ENCODE measurements around the gene BHLHE41.

Gene BHLHE41

GRCh38 chr12:26125400-26126339, 833 bp upstream of the BHLHE41 start:
- Histone ChIP-seq H3K4me3 (ENCODE audit: insufficient read depth in 1 of 2, low read depth in 1 of 2, low read length in 2 of 2) (peak overlapping the region; percentile 79 to 91), H3K9me3 (ENCODE audit: control insufficient read depth, low read length) (no peaks in the 10 kb centered on the region), H3K4me1 (ENCODE audit: control insufficient read depth, insufficient read depth, low read depth, low read length) (peaks cover 5% of the 10 kb centered on the region), H2BK5ac (ENCODE audit: low read depth, low read length, poor library complexity, severe bottlenecking) (peak overlapping the region; percentile 93), H3K27me3 (ENCODE audit: control insufficient read depth in 1 of 2, insufficient read depth in 1 of 2, low read length in 2 of 2) (no peaks in the 10 kb centered on the region), H3K14ac (ENCODE audit: low read length in 2 of 2) (peak overlapping the region in 1 of 2 experiments; percentile 29), H4K8ac (ENCODE audit: low read length) (peak overlapping the region; percentile 85), H3K18ac (ENCODE audit: low read depth in 1 of 2, low read length in 2 of 2) (peak overlapping the region; percentile 92 to 98), H3K36me3 (ENCODE audit: control insufficient read depth in 1 of 2, insufficient read depth in 2 of 2, low read depth in 1 of 2, low read length in 2 of 2) (no peaks in the 10 kb centered on the region), H2AFZ (ENCODE audit: low read depth, low read length) (peak overlapping the region; percentile 60), H3K27ac (ENCODE audit: low read length, poor library complexity, severe bottlenecking) (peak overlapping the region; percentile 90), H3K23ac (ENCODE audit: low read length in 2 of 2) (peak overlapping the region in 1 of 2 experiments; percentile 77), H3K4ac (ENCODE audit: low read depth in 1 of 2, low read length in 2 of 2) (peak overlapping the region; percentile 59 to 81), H4K91ac (ENCODE audit: low read length) (peak overlapping the region; percentile 92), H2AK5ac (ENCODE audit: low read length, severe bottlenecking) (no peak overlapping the region), H3K4me2 (ENCODE audit: low read length, poor library complexity, severe bottlenecking) (peak overlapping the region; percentile 99), H3K9ac (ENCODE audit: low read length) (peak overlapping the region; percentile 98), H2BK15ac (ENCODE audit: low read depth, poor library complexity, severe bottlenecking) (peak overlapping the region; percentile 89), H2BK120ac (ENCODE audit: low read depth, low read length) (peak overlapping the region; percentile 71), H2BK12ac (ENCODE audit: low read length in 2 of 2) (peak overlapping the region; percentile 89 to 93), H3K79me1 (replicated peaks; ENCODE audit: low read length, poor library complexity, severe bottlenecking) (no peaks in the 10 kb centered on the region)
- under 1% methylated on average over 59 of the region's 66 CpGs for WGBS
- DNase-seq = peak; percentile 83

GRCh38 chr12:26123482-26123980, 1.3 kb downstream of the BHLHE41 start:
- Histone ChIP-seq H3K18ac (ENCODE audit: low read depth in 1 of 2, low read length in 2 of 2) (peak overlapping the region in 1 of 2 experiments; percentile 23), H2BK5ac (ENCODE audit: low read depth, low read length, poor library complexity, severe bottlenecking) (no peak overlapping the region), H3K9me3 (ENCODE audit: control insufficient read depth, low read length) (no peaks in the 10 kb centered on the region), H3K23ac (ENCODE audit: low read length in 2 of 2) (no peak overlapping the region), H4K8ac (ENCODE audit: low read length) (no peak overlapping the region), H3K36me3 (ENCODE audit: control insufficient read depth in 1 of 2, insufficient read depth in 2 of 2, low read depth in 1 of 2, low read length in 2 of 2) (no peaks in the 10 kb centered on the region), H3K4me1 (ENCODE audit: control insufficient read depth, insufficient read depth, low read depth, low read length) (peaks cover 5% of the 10 kb centered on the region), H3K4me3 (ENCODE audit: insufficient read depth in 1 of 2, low read depth in 1 of 2, low read length in 2 of 2) (peak overlapping the region; percentile 48 to 91), H2AFZ (ENCODE audit: low read depth, low read length) (no peak overlapping the region), H3K4me2 (ENCODE audit: low read length, poor library complexity, severe bottlenecking) (peak overlapping the region; percentile 74), H3K79me1 (replicated peaks; ENCODE audit: low read length, poor library complexity, severe bottlenecking) (peaks cover 2% of the 10 kb centered on the region), H3K14ac (ENCODE audit: low read length in 2 of 2) (peak overlapping the region in 1 of 2 experiments; percentile 55), H2BK12ac (ENCODE audit: low read length in 2 of 2) (peak overlapping the region in 1 of 2 experiments; percentile 63), H3K27me3 (ENCODE audit: control insufficient read depth in 1 of 2, insufficient read depth in 1 of 2, low read length in 2 of 2) (no peaks in the 10 kb centered on the region), H2BK15ac (ENCODE audit: low read depth, poor library complexity, severe bottlenecking) (no peak overlapping the region), H3K9ac (ENCODE audit: low read length) (peak overlapping the region; percentile 93), H2AK5ac (ENCODE audit: low read length, severe bottlenecking) (no peak overlapping the region), H4K91ac (ENCODE audit: low read length) (no peak overlapping the region), H2BK120ac (ENCODE audit: low read depth, low read length) (no peak overlapping the region), H3K27ac (ENCODE audit: low read length, poor library complexity, severe bottlenecking) (peak overlapping the region; percentile 69), H3K4ac (ENCODE audit: low read depth in 1 of 2, low read length in 2 of 2) (peak overlapping the region; percentile 24 to 49)
- DNase-seq = peak; percentile 38
- WGBS = 21% methylated on average over 8 of the region's 8 CpGs

GRCh38 chr12:26122681-26123481, 2.0 kb downstream of the BHLHE41 start:
- peak overlapping the region; percentile 69 for H3K27ac ChIP-seq (ENCODE audit: low read length, poor library complexity, severe bottlenecking)

More at GRCh38 chr12:26122681-26123481, 2.0 kb downstream of the BHLHE41 start:
- Histone ChIP-seq H4K91ac (ENCODE audit: low read length) (peak overlapping the region; percentile 30), H3K9ac (ENCODE audit: low read length) (peak overlapping the region; percentile 93), H2BK120ac (ENCODE audit: low read depth, low read length) (no peak overlapping the region), H3K9me3 (ENCODE audit: control insufficient read depth, low read length) (no peaks in the 10 kb centered on the region), H2AFZ (ENCODE audit: low read depth, low read length) (peak overlapping the region; percentile 77), H3K14ac (ENCODE audit: low read length in 2 of 2) (no peak overlapping the region), H2BK15ac (ENCODE audit: low read depth, poor library complexity, severe bottlenecking) (no peak overlapping the region), H3K4me2 (ENCODE audit: low read length, poor library complexity, severe bottlenecking) (peak overlapping the region; percentile 74), H4K8ac (ENCODE audit: low read length) (peak overlapping the region; percentile 77), H3K79me1 (replicated peaks; ENCODE audit: low read length, poor library complexity, severe bottlenecking) (peaks cover 2% of the 10 kb centered on the region), H3K18ac (ENCODE audit: low read depth in 1 of 2, low read length in 2 of 2) (peak overlapping the region; percentile 84), H2AK5ac (ENCODE audit: low read length, severe bottlenecking) (no peak overlapping the region), H2BK5ac (ENCODE audit: low read depth, low read length, poor library complexity, severe bottlenecking) (peak overlapping the region; percentile 39), H3K27me3 (ENCODE audit: control insufficient read depth in 1 of 2, insufficient read depth in 1 of 2, low read length in 2 of 2) (no peaks in the 10 kb centered on the region), H2BK12ac (ENCODE audit: low read length in 2 of 2) (peak overlapping the region in 1 of 2 experiments; percentile 92), H3K4me3 (ENCODE audit: insufficient read depth in 1 of 2, low read depth in 1 of 2, low read length in 2 of 2) (peak overlapping the region; percentile 79 to 91), H3K36me3 (ENCODE audit: control insufficient read depth in 1 of 2, insufficient read depth in 2 of 2, low read depth in 1 of 2, low read length in 2 of 2) (no peaks in the 10 kb centered on the region), H3K4me1 (ENCODE audit: control insufficient read depth, insufficient read depth, low read depth, low read length) (peaks cover 5% of the 10 kb centered on the region), H3K4ac (ENCODE audit: low read depth in 1 of 2, low read length in 2 of 2) (peak overlapping the region in 1 of 2 experiments; percentile 49), H3K23ac (ENCODE audit: low read length in 2 of 2) (peak overlapping the region in 1 of 2 experiments; percentile 2)
- whole genome bisulfite sequencing = 1% methylated on average over 63 of the region's 69 CpGs
- peak; percentile 72 for DNase-seq
